HG03558 (cell line): ENCODE measurements around the gene TRPC4AP.

Experiments used
- ATAC-seq: cut with Tn5 transposase; IDR thresholded peaks from one replicate; pipeline ENCODE4 v1.9.1; 2021; ENCODE audit warnings: moderate number of reproducible peaks; ENCODE audit not compliant: unreplicated experiment; ENCODE audit errors: extremely low read depth

Gene TRPC4AP

GRCh38 chr20:34993941-34994508 is 98.6 kb downstream of the TRPC4AP start:
- no peak for ATAC-seq

- no peak for ATAC-seq
These were observed 99.7 kb downstream of the TRPC4AP start for GRCh38 chr20:34992751-34993417.

GRCh38 chr20:34990661-34991214 is 101.9 kb downstream of the TRPC4AP start:
- ATAC-seq, result no peak

GRCh38 chr20:34990231-34990630 is 102.4 kb downstream of the TRPC4AP start:
- ATAC-seq, result no peak

GRCh38 chr20:34989670-34990069 is 102.9 kb downstream of the TRPC4AP start:
- no peak for ATAC-seq

GRCh38 chr20:34989118-34989517 is 103.5 kb downstream of the TRPC4AP start:
- ATAC-seq, result no peak

GRCh38 chr20:34988191-34988540 is 104.4 kb downstream of the TRPC4AP start:
- ATAC-seq, result no peak

- ATAC-seq, result no peak
These were observed 105.1 kb downstream of the TRPC4AP start for GRCh38 chr20:34987288-34988190.

- no peak for ATAC-seq
These were observed 106.0 kb downstream of the TRPC4AP start for GRCh38 chr20:34986311-34987287.

GRCh38 chr20:34985461-34986310 is 106.9 kb downstream of the TRPC4AP start:
- ATAC-seq, result no peak

GRCh38 chr20:34984756-34985261 is 107.8 kb downstream of the TRPC4AP start:
- no peak for ATAC-seq

GRCh38 chr20:34983995-34984735 is 108.4 kb downstream of the TRPC4AP start:
- no peak for ATAC-seq

- no peak for ATAC-seq
These were observed 109.4 kb downstream of the TRPC4AP start for GRCh38 chr20:34983089-34983820.

- ATAC-seq, result no peak
These were observed 110.1 kb downstream of the TRPC4AP start for GRCh38 chr20:34982270-34983088.

- no peak for ATAC-seq
These were observed 111.9 kb downstream of the TRPC4AP start for GRCh38 chr20:34980543-34981233.
